ENCODE results near the gene CFAP157. TPM values are rescaled to one million over a fixed set of nuclear protein-coding genes. Genes with fewer than 3 reads are reported as not detected.

The CFAP157 gene
- total and polyA plus RNA-seq, 8 donors, result 0.14 to 7.6 (median 0.19) TPM; not detected in 3

DNA sequence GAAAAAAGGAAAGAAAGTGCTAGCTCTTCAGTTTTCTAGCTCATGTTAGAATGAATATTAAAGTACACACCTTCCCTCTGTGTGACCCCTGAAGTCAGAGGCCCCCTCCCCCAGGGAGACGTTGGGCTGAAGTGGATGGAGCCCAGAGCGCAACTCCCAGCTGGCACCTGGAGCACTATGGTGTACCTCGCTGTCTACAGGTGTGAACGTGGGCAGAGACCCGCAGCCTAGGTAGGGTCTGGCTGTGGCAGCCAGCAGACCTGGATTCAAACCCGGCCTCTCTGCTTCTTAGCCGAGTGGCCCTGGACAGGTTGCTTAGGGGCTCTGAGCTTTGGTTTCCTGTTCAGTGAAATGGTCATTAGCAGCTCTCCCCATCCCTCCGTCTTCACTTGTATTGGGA is 22.0 kb downstream of the CFAP157 start:
- peaks cover 12 to 38% (median 25%) of the 10 kb centered on the region in 4 donors for H3K36me3 ChIP-seq
- no peak overlapping the region for H3K4me3 ChIP-seq
- H3K27ac ChIP-seq, result no peak overlapping the region
- no peak for DNase-seq
- peaks cover 8 to 20% (median 13%) of the 10 kb centered on the region in 4 donors for H3K4me1 ChIP-seq
- TF ChIP-seq, protein P1, sequence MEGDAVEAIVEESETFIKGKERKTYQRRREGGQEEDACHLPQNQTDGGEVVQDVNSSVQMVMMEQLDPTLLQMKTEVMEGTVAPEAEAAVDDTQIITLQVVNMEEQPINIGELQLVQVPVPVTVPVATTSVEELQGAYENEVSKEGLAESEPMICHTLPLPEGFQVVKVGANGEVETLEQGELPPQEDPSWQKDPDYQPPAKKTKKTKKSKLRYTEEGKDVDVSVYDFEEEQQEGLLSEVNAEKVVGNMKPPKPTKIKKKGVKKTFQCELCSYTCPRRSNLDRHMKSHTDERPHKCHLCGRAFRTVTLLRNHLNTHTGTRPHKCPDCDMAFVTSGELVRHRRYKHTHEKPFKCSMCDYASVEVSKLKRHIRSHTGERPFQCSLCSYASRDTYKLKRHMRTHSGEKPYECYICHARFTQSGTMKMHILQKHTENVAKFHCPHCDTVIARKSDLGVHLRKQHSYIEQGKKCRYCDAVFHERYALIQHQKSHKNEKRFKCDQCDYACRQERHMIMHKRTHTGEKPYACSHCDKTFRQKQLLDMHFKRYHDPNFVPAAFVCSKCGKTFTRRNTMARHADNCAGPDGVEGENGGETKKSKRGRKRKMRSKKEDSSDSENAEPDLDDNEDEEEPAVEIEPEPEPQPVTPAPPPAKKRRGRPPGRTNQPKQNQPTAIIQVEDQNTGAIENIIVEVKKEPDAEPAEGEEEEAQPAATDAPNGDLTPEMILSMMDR (IDR thresholded peaks at IDR 0.05), result no peak
- intact Hi-C loops (cut with DNase I; ENCODE audit: low total_unique reads), result no loop called here
- 85 to 89% (median 88%) methylated on average over 5 to 8 of the region's 8 CpGs for WGBS, 5 donors
- H3K27me3 ChIP-seq, result peaks cover 0 to 10% (median 0%) of the 10 kb centered on the region in 3 donors
- H3K9me3 ChIP-seq, result no peaks in the 10 kb centered on the region

DNA sequence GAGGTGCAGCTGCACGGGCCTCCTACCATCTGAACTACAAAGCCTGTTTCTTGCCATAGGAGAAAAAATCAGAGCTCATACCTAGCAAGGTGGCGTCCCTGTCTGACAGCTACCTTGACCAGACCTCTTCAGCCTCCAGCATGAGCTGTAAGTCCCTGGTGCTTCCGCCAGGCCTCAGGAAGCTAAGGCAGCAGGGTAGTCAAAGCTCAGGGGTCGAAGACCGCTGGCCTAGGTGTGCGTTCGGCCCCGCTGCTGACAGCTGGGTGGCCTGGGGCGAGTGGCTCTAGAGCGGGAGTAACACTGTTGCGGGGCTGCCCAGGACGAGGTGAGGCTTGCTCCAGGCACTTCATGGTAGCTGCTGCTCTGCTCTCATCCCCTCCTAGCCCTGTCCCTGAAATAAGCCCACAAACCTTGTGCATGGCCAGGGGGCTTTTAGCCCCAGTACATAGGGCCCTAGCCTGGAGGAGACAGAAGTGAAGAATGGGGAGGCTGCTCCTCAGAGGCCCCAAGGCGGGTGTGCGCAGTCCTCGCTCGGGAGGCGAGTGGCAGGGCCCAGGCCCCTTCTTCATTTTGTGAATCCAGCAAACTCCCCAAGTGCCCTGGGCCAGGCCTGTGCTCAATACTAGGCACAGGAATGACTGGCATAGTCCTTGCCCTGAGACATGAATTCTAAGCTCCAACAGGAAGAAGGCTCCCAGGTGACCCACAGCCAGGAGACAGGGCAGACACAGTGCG is 22.9 kb downstream of the CFAP157 start:
- H3K27ac ChIP-seq, result no peak overlapping the region
- intact Hi-C loops (cut with DNase I; ENCODE audit: low total_unique reads), result loop anchor here (5.0 kb wide), 1 partner anchor 137 kb away; no protein-coding TSS in a partner anchor
- no peak overlapping the region for H3K4me3 ChIP-seq
- H3K9me3 ChIP-seq, result no peaks in the 10 kb centered on the region
- H3K27me3 ChIP-seq, result peaks cover 0 to 2% (median 0%) of the 10 kb centered on the region in 3 donors
- peaks cover 12 to 38% (median 25%) of the 10 kb centered on the region in 4 donors for H3K36me3 ChIP-seq
- WGBS, 5 donors, result 86 to 97% (median 88%) methylated on average over 7 to 18 of the region's 18 CpGs
- TF ChIP-seq, protein P1 (IDR thresholded peaks at IDR 0.05), result no peak
- no peak for TF ChIP-seq EP300 (IDR thresholded peaks at IDR 0.05)
- TF ChIP-seq POLR2AphosphoS5 (IDR thresholded peaks at IDR 0.05), result no peak
- no peak for TF ChIP-seq POLR2A (IDR thresholded peaks at IDR 0.05)
- DNase-seq, result no peak
- peaks cover 8 to 20% (median 12%) of the 10 kb centered on the region in 4 donors for H3K4me1 ChIP-seq

DNA sequence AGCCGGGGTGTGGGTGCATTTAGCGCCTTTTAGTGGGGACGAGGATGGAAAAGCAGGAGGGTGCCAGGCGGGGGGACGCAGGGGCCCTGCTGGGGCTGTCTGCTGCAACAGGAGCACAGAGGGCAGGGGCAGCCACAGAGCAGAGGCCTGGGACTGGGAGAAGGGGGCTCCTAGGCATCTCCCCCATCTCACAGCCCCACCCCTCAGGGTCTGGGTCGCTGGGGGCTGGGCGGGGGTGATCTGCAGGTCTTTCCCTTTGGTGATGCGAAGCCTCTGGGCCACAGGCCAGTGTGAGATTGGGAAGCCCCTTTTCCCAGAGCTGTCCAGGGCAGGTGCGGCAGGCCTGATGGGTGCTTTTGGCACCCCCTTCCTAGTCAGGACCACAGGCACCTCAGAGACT is 23.5 kb downstream of the CFAP157 start:
- WGBS, 5 donors, result 86 to 87% (median 86%) methylated on average over 8 to 9 of the region's 9 CpGs
- Histone ChIP-seq H3K36me3 (peaks cover 12 to 38% (median 25%) of the 10 kb centered on the region in 4 donors), H3K27ac (no peak overlapping the region), H3K9me3 (no peaks in the 10 kb centered on the region), H3K4me3 (no peak overlapping the region), H3K4me1 (peaks cover 7 to 16% (median 12%) of the 10 kb centered on the region in 4 donors), H3K27me3 (no peaks in the 10 kb centered on the region)
- no peak for DNase-seq
- intact Hi-C loops (cut with DNase I; ENCODE audit: low total_unique reads), result loop anchor here (5.0 kb wide), 1 partner anchor 138 kb away; no protein-coding TSS in a partner anchor
- TF ChIP-seq POLR2A (IDR thresholded peaks at IDR 0.05) (no peak), EP300 (IDR thresholded peaks at IDR 0.05) (no peak)

DNA sequence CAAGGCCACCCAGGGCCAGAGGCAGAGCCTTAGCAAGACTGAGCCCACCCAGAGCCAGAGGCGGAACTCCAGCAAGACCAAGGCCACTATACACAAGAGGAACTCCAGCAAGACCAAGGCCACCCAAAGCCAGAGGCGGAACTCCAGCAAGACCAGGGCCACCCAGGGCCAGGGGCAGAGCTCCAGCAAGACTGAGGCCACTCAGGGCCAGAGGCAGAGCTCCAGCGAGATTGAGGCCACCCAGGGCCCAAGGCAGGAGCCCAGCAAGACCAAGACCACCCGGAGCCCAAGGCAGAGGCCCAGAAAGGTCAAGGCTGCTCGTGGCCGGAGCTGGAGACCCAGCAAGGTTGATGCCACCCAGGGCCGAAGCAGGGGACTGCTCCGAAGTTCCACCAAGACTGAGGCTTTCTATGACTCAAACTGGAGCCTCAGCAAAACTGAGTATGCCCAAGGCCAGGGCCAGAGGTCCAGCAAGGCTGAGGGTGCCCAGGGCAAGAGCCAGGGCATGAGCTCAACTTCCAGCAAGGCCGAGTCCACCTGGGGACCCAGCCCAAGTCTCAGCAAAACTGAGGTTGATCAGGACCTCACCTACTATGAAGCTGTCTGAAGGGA is 24.1 kb downstream of the CFAP157 start:
- Histone ChIP-seq H3K27ac (no peak overlapping the region), H3K9me3 (no peaks in the 10 kb centered on the region), H3K27me3 (no peaks in the 10 kb centered on the region), H3K4me3 (no peak overlapping the region), H3K4me1 (peaks cover 7 to 22% (median 18%) of the 10 kb centered on the region in 4 donors), H3K36me3 (peaks cover 12 to 38% (median 25%) of the 10 kb centered on the region in 4 donors)
- TF ChIP-seq POLR2A (IDR thresholded peaks at IDR 0.05), result no peak
- no peak for TF ChIP-seq EP300 (IDR thresholded peaks at IDR 0.05)
- TF ChIP-seq POLR2AphosphoS5 (IDR thresholded peaks at IDR 0.05), result no peak
- TF ChIP-seq, protein P1 (IDR thresholded peaks at IDR 0.05), result no peak
- no peak for DNase-seq
- 85 to 92% (median 88%) methylated on average over 5 to 9 of the region's 9 CpGs for WGBS, 5 donors
- intact Hi-C loops (cut with DNase I; ENCODE audit: low total_unique reads), result loop anchor here (5.0 kb wide), 1 partner anchor 139 kb away; no protein-coding TSS in a partner anchor

All from stomach (tissue), 9 donors.